HCT116 (cell line): Measurements from ENCODE around the gene DENND1C.

ENCODE experiments used
- CTCF ChIP-seq, 3 experiments: fragments of 200-600 bp in 1 of 3; sonication (generic) in 1 of 3; IDR thresholded peaks in 2 of 3; conservative IDR thresholded peaks in 1 of 3; 2 replicates each; pipeline ENCODE4 v1.5.1; 2012 to 2017; ENCODE audit warnings: low read depth in 2 of 3, low read length in 2 of 3, antibody characterized with exemption in 1 of 3, borderline replicate concordance in 1 of 3, control low read depth in 1 of 3, mild to moderate bottlenecking in 1 of 3, mixed read lengths in 1 of 3, mixed run types in 1 of 3, moderate library complexity in 1 of 3; ENCODE audit not compliant: insufficient read depth in 1 of 3
- EGR1 ChIP-seq: IDR thresholded peaks from 2 replicates; pipeline ENCODE4 v1.6.1; 2012; ENCODE audit warnings: low read depth
- ELF1 ChIP-seq: IDR thresholded peaks from 2 replicates; pipeline ENCODE4 v1.6.1; 2012; ENCODE audit warnings: low read depth, borderline replicate concordance
- EZH2 ChIP-seq: fragments of 200-600 bp; sonication (generic); IDR thresholded peaks from 2 replicates; pipeline ENCODE4 v1.6.1; 2017; ENCODE audit warnings: antibody characterized with exemption, mixed run types
- EZH2phosphoT487 ChIP-seq: fragments of 200-600 bp; IDR thresholded peaks from 2 replicates; pipeline ENCODE4 v1.6.1; 2018; ENCODE audit warnings: antibody characterized with exemption, borderline replicate concordance
- JUND ChIP-seq: IDR thresholded peaks from 2 replicates; pipeline ENCODE4 v1.6.1; 2012
- MAX ChIP-seq: IDR thresholded peaks from 2 replicates; pipeline ENCODE4 v1.6.1; 2012
- POLR2A ChIP-seq: IDR thresholded peaks from 2 replicates; pipeline ENCODE4 v1.7.0; 2011; ENCODE audit warnings: borderline replicate concordance; ENCODE audit not compliant: insufficient read depth, insufficient read length; ENCODE audit errors: extremely low read depth
- POLR2AphosphoS5 ChIP-seq: IDR thresholded peaks from 2 replicates; pipeline ENCODE4 v1.6.1; 2011; ENCODE audit warnings: mild to moderate bottlenecking, low read depth, low read length, moderate library complexity
- RAD21 ChIP-seq: IDR thresholded peaks from 2 replicates; pipeline ENCODE4 v1.6.1; 2012; ENCODE audit warnings: low read depth, mild to moderate bottlenecking
- SIN3A ChIP-seq: IDR thresholded peaks from 2 replicates; pipeline ENCODE4 v1.6.1; 2012; ENCODE audit warnings: low read depth
- YY1 ChIP-seq: IDR thresholded peaks from 2 replicates; pipeline ENCODE4 v1.6.1; 2011; ENCODE audit warnings: low read length, low read depth, moderate library complexity, mild to moderate bottlenecking; ENCODE audit not compliant: insufficient replicate concordance; ENCODE audit errors: extremely low read depth
- ZNF274 ChIP-seq: fragments of 200-500 bp; sonication (Bioruptor generic); IDR thresholded peaks from 2 replicates; pipeline ENCODE4 v1.6.1; 2014; ENCODE audit warnings: mild to moderate bottlenecking, low read depth, low read length, inconsistent platforms

GRCh38 chr19:6427131-6427530, 54.5 kb downstream of the DENND1C start:
- TF ChIP-seq YY1 (no peak), CTCF (IDR thresholded peaks at IDR 0.05 in 2 of 3, conservative IDR thresholded peaks at IDR 0.05 in 1 of 3; ENCODE audit: borderline replicate concordance in 1 of 3, insufficient read depth in 1 of 3, low read depth in 2 of 3, low read length in 2 of 3) (no peak), ELF1 (no peak), POLR2AphosphoS5 (no peak), EZH2phosphoT487 (no peak), MAX (no peak), JUND (no peak), RAD21 (no peak), EZH2 (no peak), SIN3A (no peak), EGR1 (no peak), POLR2A (no peak), ZNF274 (no peak)
